ENCODE data around the gene TRIM69. TPM values are rescaled to one million over a fixed set of nuclear protein-coding genes. Genes with fewer than 3 reads are reported as not detected.

Gene TRIM69
- total and polyA plus RNA-seq, 2 donors = 28.8 to 34.7 TPM

GRCh38 chr15:44802336-44802735, 66.0 kb downstream of the TRIM69 start:
- no peaks in the 10 kb centered on the region for H3K27me3 ChIP-seq (ENCODE audit: control insufficient read depth in 2 of 2, insufficient read depth in 1 of 2, low read length in 1 of 2)
- WGBS = 88% methylated on average over 1 of the region's 1 CpG

GRCh38 chr15:44804298-44805046, 68.1 kb downstream of the TRIM69 start:
- no peak for DNase-seq (ENCODE audit: low read depth in 6 of 9, low spot score in 9 of 9)

More at GRCh38 chr15:44802336-44802735, 66.0 kb downstream of the TRIM69 start:
- DNase-seq (ENCODE audit: low read depth in 6 of 9, low spot score in 9 of 9) = peak in 1 of 9 donors; percentile 24
- Histone ChIP-seq H3K4me1 (ENCODE audit: control insufficient read depth in 2 of 2, insufficient read depth in 2 of 2, low read length in 2 of 2) (no peaks in the 10 kb centered on the region), H3K4me3 (ENCODE audit: low read length in 2 of 2) (no peak overlapping the region), H3K9me3 (ENCODE audit: control insufficient read depth in 2 of 2, insufficient read depth in 1 of 2, low read length in 1 of 2) (no peaks in the 10 kb centered on the region), H3K36me3 (ENCODE audit: control insufficient read depth in 2 of 2, insufficient read depth in 2 of 2, low read length in 1 of 2) (no peaks in the 10 kb centered on the region), H3K27ac (ENCODE audit: low read depth in 1 of 2, low read length in 1 of 2) (no peak overlapping the region)

DNA sequence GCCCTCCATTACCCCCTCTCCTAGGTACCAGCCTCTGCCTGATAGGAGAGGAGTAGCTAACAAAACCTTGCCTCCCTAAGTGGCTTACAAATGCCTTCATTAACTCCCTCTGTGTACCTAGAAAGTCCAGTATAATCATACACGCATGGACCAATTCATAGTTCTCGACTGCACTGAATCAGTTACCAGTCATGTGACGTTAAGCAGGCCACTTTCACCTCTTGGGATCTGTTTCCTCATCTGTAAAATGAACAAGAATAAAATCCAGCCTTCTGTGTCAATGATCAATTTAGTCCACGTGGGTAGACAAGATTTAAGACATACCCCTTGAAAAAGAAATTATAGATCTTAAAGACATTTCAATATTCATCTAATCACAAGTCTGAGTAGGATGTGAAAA, 72.2 kb downstream of the TRIM69 start:
- Histone ChIP-seq H3K4me3 (ENCODE audit: low read length in 2 of 2) (no peak overlapping the region), H3K27me3 (ENCODE audit: control insufficient read depth in 2 of 2, insufficient read depth in 1 of 2, low read length in 1 of 2) (no peaks in the 10 kb centered on the region), H3K4me1 (ENCODE audit: control insufficient read depth in 2 of 2, insufficient read depth in 2 of 2, low read length in 2 of 2) (no peaks in the 10 kb centered on the region), H3K36me3 (ENCODE audit: control insufficient read depth in 2 of 2, insufficient read depth in 2 of 2, low read length in 1 of 2) (no peaks in the 10 kb centered on the region), H3K27ac (ENCODE audit: low read depth in 1 of 2, low read length in 1 of 2) (no peak overlapping the region), H3K9me3 (ENCODE audit: control insufficient read depth in 2 of 2, insufficient read depth in 1 of 2, low read length in 1 of 2) (no peaks in the 10 kb centered on the region)
- DNase-seq (ENCODE audit: low read depth in 6 of 9, low spot score in 9 of 9) = no peak
- 94% methylated on average over 4 of the region's 4 CpGs for WGBS

More at GRCh38 chr15:44804298-44805046, 68.1 kb downstream of the TRIM69 start:
- Histone ChIP-seq H3K4me1 (ENCODE audit: control insufficient read depth in 2 of 2, insufficient read depth in 2 of 2, low read length in 2 of 2) (no peaks in the 10 kb centered on the region), H3K27ac (ENCODE audit: low read depth in 1 of 2, low read length in 1 of 2) (no peak overlapping the region), H3K36me3 (ENCODE audit: control insufficient read depth in 2 of 2, insufficient read depth in 2 of 2, low read length in 1 of 2) (no peaks in the 10 kb centered on the region), H3K27me3 (ENCODE audit: control insufficient read depth in 2 of 2, insufficient read depth in 1 of 2, low read length in 1 of 2) (no peaks in the 10 kb centered on the region), H3K4me3 (ENCODE audit: low read length in 2 of 2) (no peak overlapping the region), H3K9me3 (ENCODE audit: control insufficient read depth in 2 of 2, insufficient read depth in 1 of 2, low read length in 1 of 2) (no peaks in the 10 kb centered on the region)
- 87% methylated on average over 4 of the region's 4 CpGs for WGBS

DNA sequence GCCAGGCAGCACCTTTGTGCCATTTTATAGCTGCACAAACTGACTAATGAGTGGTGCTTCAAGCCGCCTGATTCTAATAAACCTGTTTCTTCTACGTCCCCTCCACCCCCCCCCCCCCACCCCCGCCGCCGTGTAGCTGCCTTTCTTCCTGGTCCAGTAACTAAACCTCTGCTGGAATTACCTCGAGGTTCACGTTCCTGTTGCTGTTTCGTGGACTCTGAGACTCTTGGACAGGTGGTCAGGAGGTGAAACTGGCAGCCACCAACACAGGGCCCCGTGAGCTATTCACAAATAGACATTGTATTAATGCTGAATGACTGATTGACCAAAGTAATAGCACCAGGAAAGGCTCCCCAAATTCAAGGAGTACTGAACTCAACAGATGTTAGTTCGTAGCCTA, 73.9 kb downstream of the TRIM69 start:
- no peaks in the 10 kb centered on the region for H3K27me3 ChIP-seq (ENCODE audit: control insufficient read depth in 2 of 2, insufficient read depth in 1 of 2, low read length in 1 of 2)
- 91% methylated on average over 10 of the region's 10 CpGs for WGBS
- no peaks in the 10 kb centered on the region for H3K9me3 ChIP-seq (ENCODE audit: control insufficient read depth in 2 of 2, insufficient read depth in 1 of 2, low read length in 1 of 2)
- no peak for DNase-seq (ENCODE audit: low read depth in 6 of 9, low spot score in 9 of 9)
- no peak overlapping the region for H3K27ac ChIP-seq (ENCODE audit: low read depth in 1 of 2, low read length in 1 of 2)
- no peaks in the 10 kb centered on the region for H3K36me3 ChIP-seq (ENCODE audit: control insufficient read depth in 2 of 2, insufficient read depth in 2 of 2, low read length in 1 of 2)
- H3K4me3 ChIP-seq (ENCODE audit: low read length in 2 of 2) = no peak overlapping the region
- no peaks in the 10 kb centered on the region for H3K4me1 ChIP-seq (ENCODE audit: control insufficient read depth in 2 of 2, insufficient read depth in 2 of 2, low read length in 2 of 2)

- no peaks in the 10 kb centered on the region for H3K27me3 ChIP-seq (ENCODE audit: control insufficient read depth in 2 of 2, insufficient read depth in 1 of 2, low read length in 1 of 2)
- no peak overlapping the region for H3K27ac ChIP-seq (ENCODE audit: low read depth in 1 of 2, low read length in 1 of 2)
- H3K9me3 ChIP-seq (ENCODE audit: control insufficient read depth in 2 of 2, insufficient read depth in 1 of 2, low read length in 1 of 2) = no peaks in the 10 kb centered on the region
- no peaks in the 10 kb centered on the region for H3K4me1 ChIP-seq (ENCODE audit: control insufficient read depth in 2 of 2, insufficient read depth in 2 of 2, low read length in 2 of 2)
- no peak for DNase-seq (ENCODE audit: low read depth in 6 of 9, low spot score in 9 of 9)
- 81% methylated on average over 3 of the region's 3 CpGs for WGBS
- no peaks in the 10 kb centered on the region for H3K36me3 ChIP-seq (ENCODE audit: control insufficient read depth in 2 of 2, insufficient read depth in 2 of 2, low read length in 1 of 2)
- no peak overlapping the region for H3K4me3 ChIP-seq (ENCODE audit: low read length in 2 of 2)
Measured at GRCh38 chr15:44811337-44811736, 75.0 kb downstream of the TRIM69 start.

DNA sequence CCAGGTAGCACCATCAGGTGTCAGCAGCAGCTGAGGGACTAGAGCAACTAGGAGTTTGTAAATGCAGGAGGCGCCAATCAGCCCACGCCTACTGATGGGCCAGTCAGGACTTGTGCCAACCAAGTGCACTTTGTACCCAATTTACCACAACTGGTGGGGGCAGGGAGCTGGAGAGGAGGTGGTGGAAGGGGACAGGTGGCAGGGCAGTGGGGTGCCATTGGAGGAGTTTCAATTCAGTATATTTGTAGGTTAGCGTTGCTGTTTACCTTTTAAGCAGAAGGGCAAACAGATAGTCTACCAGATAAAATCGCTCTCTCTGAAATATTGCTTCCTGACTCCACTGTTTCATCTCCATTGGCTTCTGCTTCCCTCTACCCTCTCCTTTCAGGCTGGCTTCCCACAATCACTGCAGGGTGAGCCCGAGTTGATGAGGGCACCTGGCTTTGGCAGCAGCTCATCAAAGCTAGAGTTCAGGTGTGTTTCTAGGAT, 75.7 kb downstream of the TRIM69 start:
- WGBS = 66% methylated on average over 5 of the region's 5 CpGs
- Histone ChIP-seq H3K4me3 (ENCODE audit: low read length in 2 of 2) (no peak overlapping the region), H3K27ac (ENCODE audit: low read depth in 1 of 2, low read length in 1 of 2) (no peak overlapping the region), H3K4me1 (ENCODE audit: control insufficient read depth in 2 of 2, insufficient read depth in 2 of 2, low read length in 2 of 2) (no peaks in the 10 kb centered on the region), H3K36me3 (ENCODE audit: control insufficient read depth in 2 of 2, insufficient read depth in 2 of 2, low read length in 1 of 2) (no peaks in the 10 kb centered on the region), H3K27me3 (ENCODE audit: control insufficient read depth in 2 of 2, insufficient read depth in 1 of 2, low read length in 1 of 2) (no peaks in the 10 kb centered on the region), H3K9me3 (ENCODE audit: control insufficient read depth in 2 of 2, insufficient read depth in 1 of 2, low read length in 1 of 2) (no peaks in the 10 kb centered on the region)
- DNase-seq (ENCODE audit: low read depth in 6 of 9, low spot score in 9 of 9) = no peak

DNA sequence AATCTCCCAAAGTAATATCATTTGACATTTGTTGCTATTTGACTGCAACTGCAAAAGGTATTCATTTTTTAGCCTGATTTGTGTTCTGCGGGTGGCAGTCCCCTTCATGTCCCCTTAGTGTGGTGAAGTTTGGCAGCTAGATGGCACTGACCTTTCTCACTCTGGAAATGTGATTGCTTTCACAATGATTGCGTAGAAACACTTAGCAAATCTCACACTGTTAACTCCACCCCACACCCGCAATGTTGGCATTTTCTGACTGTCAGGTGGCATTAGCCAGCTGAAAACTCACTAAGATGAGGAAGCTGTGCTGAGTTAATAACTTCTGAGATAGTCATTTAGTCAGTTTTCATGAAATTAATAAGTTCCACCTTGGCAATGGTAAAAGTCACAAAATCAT, 76.9 kb downstream of the TRIM69 start:
- Histone ChIP-seq H3K27ac (ENCODE audit: low read depth in 1 of 2, low read length in 1 of 2) (no peak overlapping the region), H3K36me3 (ENCODE audit: control insufficient read depth in 2 of 2, insufficient read depth in 2 of 2, low read length in 1 of 2) (no peaks in the 10 kb centered on the region), H3K4me3 (ENCODE audit: low read length in 2 of 2) (no peak overlapping the region), H3K4me1 (ENCODE audit: control insufficient read depth in 2 of 2, insufficient read depth in 2 of 2, low read length in 2 of 2) (no peaks in the 10 kb centered on the region), H3K27me3 (ENCODE audit: control insufficient read depth in 2 of 2, insufficient read depth in 1 of 2, low read length in 1 of 2) (no peaks in the 10 kb centered on the region), H3K9me3 (ENCODE audit: control insufficient read depth in 2 of 2, insufficient read depth in 1 of 2, low read length in 1 of 2) (no peaks in the 10 kb centered on the region)
- no peak for DNase-seq (ENCODE audit: low read depth in 6 of 9, low spot score in 9 of 9)
- 98% methylated on average over 3 of the region's 3 CpGs for WGBS

Other genes with a start within 250 kb of the TRIM69 start
- 43.1 TPM for gene EIF3J, start 199.4 kb upstream of the TRIM69 start, total RNA-seq
- gene EIF3J, start 199.4 kb upstream of the TRIM69 start, polyA plus RNA-seq = 52.0 TPM
- 48.0 TPM for gene SPG11, start 72.9 kb upstream of the TRIM69 start, total RNA-seq
- 67.3 TPM for gene SPG11, start 72.9 kb upstream of the TRIM69 start, polyA plus RNA-seq
- 2.2 TPM for gene PATL2, start 25.2 kb upstream of the TRIM69 start, total RNA-seq
- gene PATL2, start 25.2 kb upstream of the TRIM69 start, polyA plus RNA-seq = 25.8 TPM
- gene B2M, start 25.0 kb upstream of the TRIM69 start, total RNA-seq = 6,445 TPM
- gene B2M, start 25.0 kb upstream of the TRIM69 start, polyA plus RNA-seq = 8,137 TPM
- not detected for gene TERB2, start 220.2 kb downstream of the TRIM69 start, total RNA-seq
- not detected for gene TERB2, start 220.2 kb downstream of the TRIM69 start, polyA plus RNA-seq